GM19025 (cell line): ENCODE data around the gene SAMD11.

Experiments used
- ATAC-seq: cut with Tn5 transposase; IDR thresholded peaks from one replicate; pipeline ENCODE4 v1.9.1; 2021; ENCODE audit warnings: mild to moderate bottlenecking, low read depth, moderate library complexity; ENCODE audit not compliant: unreplicated experiment

Gene SAMD11

DNA sequence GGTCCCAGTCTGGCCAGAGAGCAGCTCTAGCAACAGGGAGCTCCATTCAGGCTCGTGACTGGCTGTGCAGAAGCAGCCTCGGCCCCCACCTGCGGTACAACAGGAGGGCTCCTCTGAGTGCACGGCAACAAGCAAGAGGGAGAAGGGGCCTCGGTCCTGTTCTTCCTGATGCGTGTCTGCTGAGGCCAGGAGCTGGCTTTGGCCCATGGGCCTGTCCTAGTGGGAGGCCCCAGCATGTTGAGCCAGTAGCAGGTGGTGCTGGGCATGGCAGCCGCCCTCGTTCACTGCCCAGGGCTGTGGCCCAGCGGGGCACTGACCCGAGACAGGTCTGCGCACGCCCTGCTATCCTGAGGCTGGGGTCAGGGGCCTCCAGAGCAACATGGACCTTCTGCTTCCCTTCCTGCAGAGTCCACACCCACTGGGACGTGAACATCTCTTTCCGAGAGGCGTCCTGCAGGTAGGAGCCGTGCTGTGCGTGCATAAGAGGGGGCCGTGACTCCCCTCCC is 7.0 kb downstream of the SAMD11 start:
- no peak for ATAC-seq

DNA sequence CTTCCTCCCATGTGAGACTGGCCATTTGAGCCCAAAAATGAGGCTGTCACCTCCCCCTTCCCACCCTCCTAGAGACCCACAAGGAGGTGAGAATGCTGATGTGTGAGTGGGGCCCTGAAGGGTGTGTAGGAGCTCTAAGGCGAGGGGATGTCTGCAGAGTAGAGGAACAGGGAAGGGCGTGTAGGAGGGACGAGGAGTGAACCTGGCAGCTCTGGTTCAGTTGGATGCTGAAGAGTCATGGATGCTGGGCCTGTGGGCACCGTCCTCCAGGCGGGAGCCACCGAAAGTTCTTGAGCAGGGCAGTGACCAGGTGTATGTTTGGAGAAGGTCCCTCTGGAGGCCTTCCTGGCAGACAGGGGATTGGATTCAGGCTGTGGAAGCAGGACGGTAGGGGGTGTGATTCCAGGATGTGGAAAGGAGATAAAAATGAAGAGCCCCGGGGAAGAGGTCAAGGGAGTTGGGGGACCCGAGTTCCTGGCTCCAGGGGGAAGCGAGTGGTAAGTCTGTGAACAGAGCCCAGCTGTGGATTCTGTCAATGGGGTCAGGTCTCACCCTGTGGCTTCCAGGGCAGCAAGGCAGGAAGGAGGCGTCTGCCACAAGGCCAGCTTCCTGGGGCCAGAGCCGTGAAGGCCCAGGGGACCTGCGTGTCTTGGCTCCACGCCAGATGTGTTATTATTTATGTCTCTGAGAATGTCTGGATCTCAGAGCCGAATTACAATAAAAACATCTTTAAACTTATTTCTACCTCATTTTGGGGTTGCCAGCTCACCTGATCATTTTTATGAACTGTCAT is 7.9 kb downstream of the SAMD11 start:
- ATAC-seq = no peak

DNA sequence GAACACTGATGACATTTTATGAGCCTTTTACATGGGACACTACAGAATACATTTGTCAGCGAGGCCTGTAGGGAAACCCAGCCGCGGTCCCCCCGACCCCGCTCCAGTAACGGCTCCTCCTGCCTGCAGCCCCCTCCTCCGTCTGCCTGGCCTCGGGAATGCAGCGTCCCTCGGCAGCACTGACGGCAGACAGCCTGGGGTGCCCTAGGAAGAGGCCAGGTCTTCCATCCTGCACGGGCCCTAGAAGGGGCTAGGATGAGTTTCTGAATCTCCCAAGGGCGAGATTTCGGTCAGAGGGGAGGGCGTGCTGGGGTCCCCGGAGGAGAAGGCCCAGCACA is 8.4 kb downstream of the SAMD11 start:
- ATAC-seq = no peak

DNA sequence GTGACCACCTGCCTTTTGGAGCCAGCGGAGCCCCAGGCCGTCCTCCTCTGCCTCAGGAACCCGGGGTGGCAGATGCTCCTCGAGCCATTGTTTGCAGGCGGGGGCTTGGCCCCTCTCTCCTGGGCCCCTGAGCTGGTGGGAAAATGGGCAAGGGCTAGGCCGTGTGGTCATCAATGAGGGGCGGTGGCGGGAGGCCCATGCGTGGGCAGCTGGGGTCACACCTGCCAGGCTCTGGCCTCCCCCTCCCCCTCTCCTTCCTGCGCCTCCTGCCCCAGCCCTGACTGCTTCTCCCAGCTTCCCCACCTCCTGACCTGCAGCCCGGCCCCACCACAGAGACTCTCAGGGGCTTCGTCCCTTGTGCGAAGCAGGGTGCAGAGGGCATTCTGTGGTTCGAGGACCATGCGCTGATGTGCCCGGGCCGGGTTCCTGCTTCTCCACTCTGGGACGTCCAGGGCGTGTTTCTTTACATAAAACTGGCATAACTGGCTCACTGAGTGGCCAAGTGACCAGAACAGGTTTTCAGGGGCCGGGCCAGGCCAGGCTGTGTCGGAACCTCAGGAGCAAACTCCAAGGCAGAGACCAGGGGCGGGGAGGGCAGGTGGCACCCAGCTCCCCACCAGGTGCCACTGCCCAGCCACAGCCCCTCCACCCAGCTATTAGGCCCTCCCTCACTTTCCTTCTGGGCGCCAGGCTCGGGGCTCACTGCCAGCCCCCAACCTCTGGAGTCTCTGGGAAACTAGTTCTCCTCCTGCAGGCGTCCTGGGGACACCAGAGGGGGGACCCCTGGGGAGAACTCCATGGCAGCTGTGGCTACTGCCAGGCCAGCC is 9.3 kb downstream of the SAMD11 start:
- no peak for ATAC-seq

DNA sequence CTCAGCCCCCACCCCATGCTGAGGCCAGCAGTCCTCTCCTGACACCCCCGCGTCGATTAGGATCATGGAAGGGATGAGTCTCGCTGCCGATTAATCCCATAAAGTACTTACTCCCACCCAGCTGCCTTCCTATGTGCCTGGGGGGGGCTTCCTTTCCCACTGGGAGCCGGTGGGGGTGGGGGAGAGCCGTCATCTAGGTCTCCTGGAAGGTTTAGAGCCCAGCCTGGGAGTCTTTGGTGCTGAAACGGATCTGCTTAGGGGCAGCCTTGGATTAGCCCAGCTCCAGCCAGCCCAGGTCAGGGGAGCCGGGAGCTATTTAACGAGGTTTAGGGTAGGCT is 9.8 kb downstream of the SAMD11 start:
- no peak for ATAC-seq

DNA sequence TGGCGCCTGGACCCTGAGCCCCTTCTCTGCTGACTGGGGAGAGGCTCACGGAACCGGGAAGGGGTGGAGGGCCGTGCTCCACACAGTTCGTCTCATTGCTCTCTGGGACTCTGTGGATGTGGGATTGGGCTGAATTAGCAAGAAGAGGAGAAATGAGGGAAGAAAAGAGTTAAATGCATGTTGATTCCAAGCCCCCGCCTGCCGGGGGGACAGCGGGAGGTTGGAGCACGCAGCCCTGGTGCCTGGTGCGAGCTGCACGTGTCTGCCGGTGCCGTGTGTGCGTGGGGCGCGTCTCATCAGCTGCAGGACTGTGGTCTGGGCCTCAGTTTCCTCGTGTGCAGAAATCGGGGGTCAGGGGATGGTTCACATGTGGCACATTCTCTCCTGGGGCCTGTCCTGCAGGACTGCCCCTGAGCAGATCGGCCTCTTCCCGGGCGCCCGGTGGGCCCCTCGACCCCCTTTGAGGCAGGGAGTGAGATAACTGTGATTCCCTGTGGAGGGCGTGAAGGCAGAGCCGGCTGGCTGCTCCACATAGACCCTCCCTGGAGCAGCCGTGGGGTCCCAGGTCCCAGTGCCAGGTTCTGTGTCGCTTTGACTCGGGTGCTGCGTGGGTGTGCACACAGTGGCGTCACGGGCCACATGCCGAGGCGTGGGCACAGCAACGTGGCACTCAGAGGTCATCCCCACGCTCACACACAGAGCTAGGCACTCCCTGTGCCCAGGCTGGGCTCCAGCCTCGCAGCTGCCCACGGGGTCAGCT is 11.4 kb downstream of the SAMD11 start:
- no peak for ATAC-seq

DNA sequence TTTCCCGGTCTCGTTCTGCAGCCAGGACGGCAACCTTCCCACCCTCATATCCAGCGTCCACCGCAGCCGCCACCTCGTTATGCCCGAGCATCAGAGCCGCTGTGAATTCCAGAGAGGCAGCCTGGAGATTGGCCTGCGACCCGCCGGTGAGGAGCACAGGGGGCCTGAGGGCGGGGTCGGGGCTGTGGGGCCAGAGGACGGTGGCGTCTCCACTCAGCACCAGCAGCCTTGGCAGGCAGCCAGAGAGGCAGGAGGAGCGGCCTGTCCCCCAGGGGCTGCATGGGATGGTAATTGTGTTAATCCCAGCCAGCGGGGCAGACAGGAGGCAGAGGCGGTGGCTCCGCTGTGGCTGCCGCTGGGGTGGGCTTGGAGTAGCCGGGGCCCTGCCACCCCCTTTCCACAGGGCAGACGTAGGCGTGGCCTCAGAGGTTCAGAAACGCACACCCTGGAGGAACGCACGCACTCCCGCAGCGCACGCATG is 12.1 kb downstream of the SAMD11 start:
- ATAC-seq = no peak

DNA sequence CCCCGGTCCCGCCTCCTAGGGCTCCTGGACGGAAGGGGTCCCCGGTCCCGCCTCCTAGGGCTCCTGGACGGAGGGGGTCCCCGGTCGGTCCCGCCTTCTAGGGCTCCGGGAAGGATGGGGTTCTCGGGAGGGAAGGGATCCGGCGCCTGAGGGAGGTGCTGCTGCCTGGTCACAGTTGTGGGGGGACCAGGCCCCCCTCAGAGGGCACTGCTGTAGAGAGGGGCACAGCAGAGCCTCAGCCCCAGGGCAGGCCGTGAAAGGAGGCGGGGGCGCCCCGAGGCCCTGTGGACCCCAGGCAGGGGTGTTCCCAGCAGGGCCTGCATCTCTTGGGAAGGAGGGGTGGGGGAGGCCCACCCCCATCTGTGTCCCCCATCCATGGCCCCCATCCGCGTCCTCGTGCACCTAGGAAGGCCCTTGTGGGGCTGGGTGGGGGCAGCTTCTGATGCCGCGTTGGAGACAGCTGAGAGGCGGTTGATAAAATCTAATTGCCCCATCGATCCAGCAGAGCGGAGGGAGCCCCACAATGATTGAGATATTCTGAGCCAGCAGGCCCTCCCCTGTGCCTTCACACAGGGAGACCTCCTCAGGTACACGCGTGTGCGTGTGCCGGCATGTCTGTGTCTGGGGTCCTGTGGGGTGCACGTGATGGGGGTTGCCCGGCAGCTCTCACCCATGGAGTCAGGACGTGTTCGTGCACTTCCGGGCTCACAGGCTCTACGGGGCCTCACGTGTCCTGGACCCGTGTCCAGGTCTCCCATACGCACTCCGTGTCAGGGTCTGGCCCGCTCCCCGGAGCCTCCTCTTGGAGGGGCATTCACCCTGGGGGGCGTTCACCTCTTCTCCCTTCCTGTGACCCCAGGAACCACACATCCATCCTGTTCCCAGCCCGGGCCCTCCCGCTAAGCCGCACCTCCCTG is 12.9 kb downstream of the SAMD11 start:
- ATAC-seq = no peak

DNA sequence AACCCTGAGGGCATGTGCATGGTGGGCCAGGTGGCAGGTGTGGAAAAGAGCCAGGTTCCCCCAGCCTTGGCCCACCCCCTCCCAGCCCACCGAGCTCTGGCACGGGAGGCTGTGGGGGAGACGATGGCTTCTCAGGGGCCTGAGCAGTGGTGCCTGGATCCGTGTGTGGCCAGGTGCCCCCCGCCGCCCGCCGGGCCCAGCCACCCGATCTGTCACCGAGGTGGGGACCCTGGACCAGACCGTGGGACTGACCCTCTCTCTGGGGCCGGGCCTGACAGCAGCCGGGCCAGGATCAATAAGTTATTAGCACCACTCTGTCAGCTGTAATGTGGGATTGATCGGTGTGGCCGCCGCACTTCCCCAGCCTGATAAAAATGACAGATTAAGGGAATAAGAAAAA is 13.8 kb downstream of the SAMD11 start:
- no peak for ATAC-seq

DNA sequence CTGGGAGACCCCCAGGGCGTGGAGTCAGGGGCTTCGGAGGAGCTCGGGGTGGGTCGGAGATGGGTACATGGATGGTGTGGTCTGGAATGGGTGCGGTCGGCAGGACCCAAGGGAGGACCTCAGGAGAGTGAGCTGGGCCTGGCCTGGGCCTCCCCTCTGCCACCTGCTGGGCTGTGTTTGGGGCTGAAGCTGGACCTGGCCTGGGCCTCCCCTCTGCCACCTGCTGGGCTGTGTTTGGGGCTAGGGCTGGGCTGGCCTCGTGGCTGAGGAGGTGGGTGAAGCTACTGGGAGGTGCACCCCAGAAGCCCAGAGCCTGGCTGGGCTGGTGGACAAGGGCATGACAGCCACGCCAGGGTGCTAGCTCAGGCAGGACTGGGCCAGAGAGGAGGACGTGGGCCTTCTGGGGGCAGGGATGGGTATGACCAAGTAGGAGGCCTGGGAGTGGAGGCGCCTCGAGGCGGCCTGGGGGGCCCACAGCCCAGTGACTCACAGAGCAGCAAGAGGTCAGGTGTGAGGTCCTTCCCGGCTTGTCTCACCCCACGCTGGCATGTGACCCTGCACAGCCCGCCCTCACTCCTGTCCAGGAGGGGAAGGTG is 14.5 kb downstream of the SAMD11 start:
- no peak for ATAC-seq

DNA sequence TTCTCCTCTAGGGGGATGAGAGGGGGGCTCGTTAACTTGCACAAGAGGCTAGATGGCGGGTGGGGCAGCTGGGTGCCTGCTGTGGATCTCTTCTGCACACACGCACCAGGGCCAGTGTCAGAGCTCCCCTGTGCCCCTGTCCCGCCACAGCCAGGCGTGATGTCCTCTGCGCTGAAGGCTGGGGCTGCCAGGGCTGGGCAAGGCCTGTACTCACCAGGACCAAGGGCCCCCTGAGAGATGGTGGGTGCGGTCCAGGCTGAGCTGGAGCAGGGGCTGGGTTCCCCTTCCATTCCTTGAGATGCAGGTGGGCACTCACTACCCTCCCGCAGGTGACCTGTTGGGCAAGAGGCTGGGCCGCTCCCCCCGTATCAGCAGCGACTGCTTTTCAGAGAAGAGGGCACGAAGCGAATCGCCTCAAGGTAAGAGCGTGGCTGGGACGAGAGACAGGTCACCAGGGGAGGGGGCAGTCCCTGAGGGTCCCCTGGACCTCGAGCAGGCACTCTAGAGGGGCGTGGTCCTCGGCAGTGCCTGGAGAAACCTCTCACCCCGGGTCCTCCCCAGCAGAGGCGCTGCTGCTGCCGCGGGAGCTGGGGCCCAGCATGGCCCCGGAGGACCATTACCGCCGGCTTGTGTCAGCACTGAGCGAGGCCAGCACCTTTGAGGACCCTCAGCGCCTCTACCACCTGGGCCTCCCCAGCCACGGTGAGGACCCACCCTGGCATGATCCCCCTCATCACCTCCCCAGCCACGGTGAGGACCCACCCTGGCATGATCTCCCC is 15.2 kb downstream of the SAMD11 start:
- no peak for ATAC-seq

DNA sequence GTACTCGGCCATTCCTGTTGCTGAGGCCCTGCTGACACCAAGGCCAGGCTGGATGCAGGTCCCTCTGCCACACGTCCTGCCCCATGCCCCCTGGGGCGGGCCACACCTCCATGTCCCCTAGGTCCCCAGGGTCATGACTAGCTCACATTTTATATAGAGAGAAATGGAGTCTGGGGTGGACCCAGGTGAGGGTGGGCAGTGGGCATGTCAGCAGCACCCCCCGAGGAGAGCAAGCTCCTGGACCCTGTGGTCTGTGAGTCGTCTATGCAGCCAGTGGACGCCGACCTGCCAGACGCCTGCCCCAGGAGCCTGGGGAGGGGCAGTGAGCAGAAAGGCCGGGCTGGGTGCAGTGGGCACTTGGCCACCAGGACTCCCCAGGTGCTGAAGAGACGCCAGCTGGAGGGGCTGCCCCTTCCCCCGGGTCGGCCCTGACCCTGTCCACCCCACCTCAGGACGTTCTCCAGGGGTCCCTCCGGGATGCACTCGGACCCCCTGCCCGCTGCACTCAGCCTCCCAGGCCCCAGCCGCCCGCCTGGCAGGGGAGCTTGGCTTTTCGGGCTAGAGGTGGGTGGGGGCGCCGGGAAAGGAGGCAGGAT is 15.9 kb downstream of the SAMD11 start:
- ATAC-seq = no peak

DNA sequence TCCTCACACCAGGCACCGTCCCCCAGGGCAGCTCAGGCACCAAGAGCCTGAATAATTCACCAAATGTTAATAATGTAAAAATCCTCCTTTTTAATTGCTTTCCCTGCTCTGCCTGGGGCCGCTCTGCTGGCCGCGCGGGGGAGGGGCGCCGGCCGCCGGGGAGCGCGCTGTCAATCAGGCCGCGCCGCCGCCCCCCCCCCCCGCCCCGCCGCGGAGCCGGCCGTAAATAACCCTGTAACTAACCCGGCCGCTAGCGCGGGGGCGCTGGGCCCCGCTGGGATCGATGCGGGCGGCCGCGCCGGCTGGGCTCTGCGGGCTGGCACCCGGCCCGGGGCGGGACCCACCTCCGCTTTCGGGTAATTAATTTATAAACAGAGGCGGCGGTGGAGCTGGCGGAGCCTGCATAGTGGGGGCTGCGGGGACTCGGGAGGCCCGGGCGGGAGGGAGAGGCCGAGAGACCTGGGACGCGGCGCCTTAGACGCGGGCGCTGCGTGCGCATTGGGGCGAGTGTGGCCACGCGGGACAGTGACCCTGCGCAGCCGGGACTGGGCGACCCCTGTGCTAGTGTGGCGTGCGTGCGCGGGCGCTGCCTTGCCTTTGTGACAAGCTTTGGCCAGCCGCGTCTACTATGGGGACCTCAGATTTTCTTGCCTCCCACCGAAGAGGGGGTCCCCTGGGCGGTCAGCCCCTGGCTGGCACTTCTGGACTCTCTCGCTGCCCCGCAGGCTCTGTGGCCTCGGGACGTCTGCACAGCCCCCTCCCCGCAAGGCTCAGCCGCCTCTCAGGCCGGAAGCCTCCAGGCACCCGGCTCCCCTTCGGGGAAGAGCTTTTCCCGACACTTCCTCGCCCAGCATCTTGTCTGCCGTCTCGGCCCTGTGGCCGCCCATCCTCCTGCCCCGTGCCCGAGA is 16.6 kb downstream of the SAMD11 start:
- no peak for ATAC-seq

DNA sequence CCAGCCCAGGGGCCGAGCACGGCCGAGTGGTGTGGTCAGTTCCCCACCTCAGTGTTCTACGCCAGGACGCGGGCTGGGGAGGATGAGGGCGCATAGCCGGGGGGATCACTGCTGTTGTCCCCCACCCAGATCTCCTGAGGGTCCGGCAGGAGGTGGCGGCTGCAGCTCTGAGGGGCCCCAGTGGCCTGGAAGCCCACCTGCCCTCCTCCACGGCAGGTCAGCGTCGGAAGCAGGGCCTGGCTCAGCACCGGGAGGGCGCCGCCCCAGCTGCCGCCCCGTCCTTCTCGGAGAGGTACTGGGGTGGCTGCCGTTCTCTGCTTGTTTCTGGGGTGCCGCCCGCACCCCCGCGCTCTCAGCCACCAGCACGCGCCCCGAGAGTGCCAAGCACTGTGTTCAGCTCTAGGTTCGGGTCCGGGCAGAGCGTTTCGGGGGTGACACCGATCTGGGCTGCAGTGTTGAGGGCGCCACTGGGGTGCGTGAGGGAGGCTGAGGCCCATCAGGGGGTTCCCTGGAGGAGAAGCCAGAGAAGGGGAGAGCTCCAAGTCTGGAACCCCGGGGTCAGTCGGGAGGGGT is 17.4 kb downstream of the SAMD11 start:
- ATAC-seq = no peak

DNA sequence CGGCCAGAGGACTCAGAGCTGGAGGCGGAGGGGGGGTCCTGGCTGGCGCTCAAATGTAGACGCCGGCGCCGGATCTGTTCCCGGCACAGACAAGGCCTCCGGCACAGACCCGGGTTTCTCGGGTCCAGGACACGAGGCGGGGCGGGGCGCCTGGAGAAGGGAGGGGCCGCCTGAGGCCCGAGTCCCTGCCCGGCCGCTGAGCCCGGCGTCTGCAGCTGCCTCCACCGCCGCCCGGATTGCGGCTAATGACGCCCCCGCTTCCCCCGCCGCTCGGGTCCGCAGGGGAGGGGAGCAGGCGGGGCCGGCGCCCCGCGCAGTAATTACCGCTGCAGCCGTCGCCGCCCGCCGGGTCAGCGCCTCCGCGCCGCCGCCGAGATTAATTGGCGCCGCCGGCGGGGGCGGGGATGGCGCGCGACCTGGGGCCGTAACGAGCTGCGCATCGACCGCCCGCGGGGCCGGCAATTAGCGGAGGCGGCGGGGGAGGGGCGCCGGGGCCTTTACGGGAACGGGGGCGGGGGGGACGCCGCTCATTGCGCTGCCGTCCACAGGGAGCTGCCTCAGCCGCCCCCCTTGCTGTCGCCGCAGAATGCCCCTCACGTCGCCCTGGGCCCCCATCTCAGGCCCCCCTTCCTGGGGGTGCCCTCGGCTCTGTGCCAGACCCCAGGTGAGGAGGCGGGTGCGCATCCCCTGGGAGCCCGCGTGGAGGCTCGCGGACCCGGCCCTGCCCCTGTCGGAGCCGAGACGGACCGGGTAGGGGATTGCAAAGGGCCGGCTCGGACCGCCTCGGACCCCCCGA is 18.1 kb downstream of the SAMD11 start:
- ATAC-seq = no peak

DNA sequence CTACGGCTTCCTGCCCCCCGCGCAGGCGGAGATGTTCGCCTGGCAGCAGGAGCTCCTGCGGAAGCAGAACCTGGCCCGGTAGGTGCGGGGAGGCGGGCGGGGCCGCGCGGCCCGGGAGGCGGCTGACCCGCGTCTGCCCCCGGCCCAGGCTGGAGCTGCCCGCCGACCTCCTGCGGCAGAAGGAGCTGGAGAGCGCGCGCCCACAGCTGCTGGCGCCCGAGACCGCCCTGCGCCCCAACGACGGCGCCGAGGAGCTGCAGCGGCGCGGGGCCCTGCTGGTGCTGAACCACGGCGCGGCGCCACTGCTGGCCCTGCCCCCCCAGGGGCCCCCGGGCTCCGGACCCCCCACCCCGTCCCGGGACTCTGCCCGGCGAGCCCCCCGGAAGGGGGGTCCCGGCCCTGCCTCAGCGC is 18.7 kb downstream of the SAMD11 start:
- no peak for ATAC-seq
